GM12878 (cell line): ENCODE data around the gene PITPNM1. TPM values are rescaled to one million over a fixed set of nuclear protein-coding genes. Genes with fewer than 3 reads are reported as not detected.
A peak's percentile ranks its signal among the peaks of the same experiment; 100 is the strongest.

Source experiments
- ATAC-seq: fragments of 200-7000 bp; cut with Tn5 transposase; 3 replicates; pipeline ENCODE4 v1.9.1; 2020; ENCODE audit warnings: mild to moderate bottlenecking, moderate library complexity
- BruUV-seq: library from RNA; stranded (reverse); fragments of 400-500 nt; replicated peaks from 2 replicates; lab custom pipeline; 2021; lab: Mats Ljungman, UMichigan
- CTCF ChIA-PET: fragments of 300-600 bp; sonication (Branson Sonifier 250); formaldehyde crosslinking; extraction: SDS; loops from one replicate; lab custom pipeline; 2021; ENCODE audit warnings: inconsistent platforms; lab: Yijun Ruan, JAX
- POLR2A ChIA-PET: fragments of 350-600 bp; formaldehyde crosslinking; extraction: SDS; loops from one replicate; lab custom pipeline; 2021; ENCODE audit warnings: inconsistent platforms; lab: Charles Lee
- RAD21 ChIA-PET: fragments of 300-600 bp; sonication (Branson Sonifier 250); formaldehyde crosslinking; loops from one replicate; lab custom pipeline; 2023; ENCODE audit warnings: antibody characterized with exemption; ENCODE audit not compliant: unreplicated experiment; lab: Charles Lee
- SMC1A ChIA-PET: fragments of 300-600 bp; sonication (Branson Sonifier 250); formaldehyde crosslinking; loops from one replicate; lab custom pipeline; 2023; ENCODE audit not compliant: unreplicated experiment, uncharacterized antibody; lab: Charles Lee
- DNase-seq: peaks from one replicate; pipeline ENCODE4 v3.0.0-alpha.2; 2011; ENCODE audit warnings: low read depth, low spot score
- FAIRE-seq: peaks from 3 replicates; lab custom pipeline; 2011; peaks lifted over from hg19 to GRCh38; lab: Jason Lieb, UNC
- H2AFZ ChIP-seq: 2 replicates; pipeline ENCODE4 v1.6.0; 2011; ENCODE audit warnings: low read depth, low read length, control low read depth; ENCODE audit not compliant: control insufficient read depth
- H3K27ac ChIP-seq: 2 replicates; pipeline ENCODE4 v1.5.1; 2011; ENCODE audit warnings: control low read depth; ENCODE audit not compliant: control insufficient read depth, insufficient read depth
- H3K27me3 ChIP-seq, 2 experiments: replicated peaks in 1 of 2; 2 replicates each; pipeline versions ENCODE4 v1.6.0 to v1.6.1; 2011; ENCODE audit warnings: low read length in 1 of 2; ENCODE audit not compliant: control insufficient read depth in 2 of 2, insufficient read depth in 2 of 2
- H3K36me3 ChIP-seq, 2 experiments: 2 replicates each; pipeline ENCODE4 v1.5.1; 2011; ENCODE audit warnings: low read length in 1 of 2; ENCODE audit not compliant: control insufficient read depth in 2 of 2, insufficient read depth in 2 of 2
- H3K4me1 ChIP-seq: 2 replicates; pipeline ENCODE4 v1.6.1; 2011; ENCODE audit warnings: mild to moderate bottlenecking, low read length, moderate library complexity, mixed read lengths; ENCODE audit not compliant: control insufficient read depth, insufficient read depth
- H3K4me2 ChIP-seq: 2 replicates; pipeline ENCODE4 v1.6.0; 2011; ENCODE audit warnings: control low read depth; ENCODE audit not compliant: control insufficient read depth, insufficient read depth
- H3K4me3 ChIP-seq: fragments of 200-600 bp; sonication (generic); 2 replicates; pipeline ENCODE4 v1.5.1; 2016
- H3K79me2 ChIP-seq: 2 replicates; pipeline ENCODE4 v1.6.0; 2011; ENCODE audit warnings: low read length; ENCODE audit not compliant: control insufficient read depth, insufficient read depth
- H3K9ac ChIP-seq: 2 replicates; pipeline ENCODE4 v1.8.0; 2011; ENCODE audit warnings: low read length, control low read depth, mixed read lengths; ENCODE audit not compliant: control insufficient read depth, insufficient read depth
- H3K9me3 ChIP-seq: replicated peaks from 3 replicates; pipeline ENCODE4 v1.5.1; 2011; ENCODE audit warnings: mild to moderate bottlenecking, low read length; ENCODE audit not compliant: control insufficient read depth, insufficient read depth
- H4K20me1 ChIP-seq: 2 replicates; pipeline ENCODE4 v1.6.0; 2011; ENCODE audit not compliant: control insufficient read depth, insufficient read depth
- E2F4 ChIP-seq: IDR thresholded peaks from 2 replicates; pipeline ENCODE4 v1.6.1; 2012; ENCODE audit warnings: low read depth, low read length, improper control_type of control experiment
- GABPA ChIP-seq: IDR thresholded peaks from 2 replicates; pipeline ENCODE4 v1.6.1; 2014; ENCODE audit warnings: antibody characterized with exemption, low read depth, mild to moderate bottlenecking, inconsistent platforms
- HDGF ChIP-seq: fragments of 450-650 bp; IDR thresholded peaks from 2 replicates; pipeline ENCODE4 v1.6.1; 2016; ENCODE audit warnings: antibody characterized with exemption
- HSF1 ChIP-seq: fragments of 150-350 bp; IDR thresholded peaks from 2 replicates; pipeline ENCODE4 v1.6.1; 2014; ENCODE audit warnings: mild to moderate bottlenecking, low read depth, low read length
- JUNB ChIP-seq: IDR thresholded peaks from 2 replicates; pipeline ENCODE4 v1.6.1; 2016; ENCODE audit warnings: antibody characterized with exemption, mild to moderate bottlenecking
- POLR2A ChIP-seq: IDR thresholded peaks from 2 replicates; pipeline ENCODE4 v1.6.1; 2011; ENCODE audit warnings: low read depth, mild to moderate bottlenecking, low read length
- WGBS: methylation state at CpG from one replicate; pipeline ENCODE4 v1.1.6; 2016; ENCODE audit warnings: low lambda C conversion rate; ENCODE audit not compliant: insufficient replicate concordance, insufficient coverage; ENCODE audit errors: missing lambda C conversion rate; 5-methylcytosine and 5-hydroxymethylcytosine counted together
- in situ Hi-C: fragments of 300-500 bp; cut with MboI; formaldehyde crosslinking; loops from 9 replicates; pipeline ENCODE4 v1.14.3; 2018; ENCODE audit warnings: mixed read lengths
- intact Hi-C: fragments of 100-400 bp; cut with micrococcal nuclease; formaldehyde crosslinking; loops from one replicate; pipeline ENCODE4 v1.14.2; 2022; ENCODE audit not compliant: unreplicated experiment
- polyA plus RNA-seq, 11 experiments: library from polyadenylated mRNA; depleted of rRNA in 4 of 11; unstranded in 6 of 11; stranded (reverse) in 5 of 11; fragments of >200 nt; fragmentation: Nextera tagmentation in 4 of 11; fragmentation: Illumina TruSeq in 1 of 11; extraction: Ambion mirVana in 4 of 11; extraction: Trizol in 1 of 11; gene quantifications; 1 replicate in 1 of 11; 2 replicates in 10 of 11; pipeline versions ENCODE4 v1.2.1 to v1.2.3, GENCODE V29; 2011 to 2016; ENCODE audit warnings: inconsistent platforms in 2 of 11, missing spikeins in 2 of 11, low read depth in 1 of 11
- total RNA-seq, 4 experiments: library from RNA; depleted of rRNA in 3 of 4; stranded (reverse); fragments of >200 nt in 3 of 4; fragmentation: Illumina TruSeq in 1 of 4; extraction: Trizol in 1 of 4; gene quantifications; 2 replicates each; pipeline versions ENCODE4 v1.2.1 to v1.2.3, GENCODE V29; 2013 to 2021

PITPNM1 gene
- total and polyA plus RNA-seq, 10 of the 15 experiments (the other 5 are each of a cell fraction or from before 2014, with no cell fraction given): 0.11 to 56.8 (median 16.5) TPM

- no peak for TF ChIP-seq HSF1
- no peak for TF ChIP-seq GABPA
- no peak for TF ChIP-seq E2F4
- TF ChIP-seq HDGF: no peak
Observed at GRCh38 chr11:67492801-67493547, 12.2 kb downstream of the PITPNM1 start (continued).

GRCh38 chr11:67492069-67492727 is 13.0 kb downstream of the PITPNM1 start:
- no peak for ATAC-seq
- no TSS peak for BruUV-seq
- H3K9me3 ChIP-seq: no peaks in the 10 kb centered on the region
- H2AFZ ChIP-seq: no peak overlapping the region
- peaks cover 10% of the 10 kb centered on the region for H3K4me1 ChIP-seq
- ChIA-PET SMC1A (no interaction called here), POLR2A (no interaction called here), RAD21 (interaction anchor here (0.8 kb wide), 1 partner anchor 91 kb away, joined by 4 read pairs; no protein-coding TSS in a partner anchor)
- in situ Hi-C loops (no loop called here), intact Hi-C loops (no loop called here)
- H3K27me3 ChIP-seq: no peaks in the 10 kb centered on the region
- H3K79me2 ChIP-seq: peaks cover 3% of the 10 kb centered on the region
- H3K27ac ChIP-seq: no peak overlapping the region
- no peaks in the 10 kb centered on the region; the same call in 1 of the 2 replicates for H4K20me1 ChIP-seq
- TF ChIP-seq POLR2A (peak; percentile 40; the same call in 1 of the 2 replicates), JUNB (no peak)
- TF ChIP-seq, all 136 proteins: peak for 1
- Histone ChIP-seq H3K4me2 (no peak overlapping the region), H3K36me3 (peaks cover 4 to 30% of the 10 kb centered on the region in 2 experiments; a peak in 3 of 4 replicates), H3K9ac (no peak overlapping the region), H3K4me3 (no peak overlapping the region)
- no peak for FAIRE-seq
- 76% methylated on average over 19 of the region's 19 CpGs for WGBS
- CTCF ChIA-PET: interaction anchor here (1.2 kb wide), 1 partner anchor 13 kb away, joined by 5 read pairs; the partner anchor contains the start of gene PITPNM1
- DNase-seq: no peak
